GM20000 (cell line): ENCODE data around the gene ZNF865.

Experiments
- DNase-seq: peaks from one replicate; pipeline ENCODE4 v3.0.0; 2012; ENCODE audit warnings: low spot score
- TF ChIP-seq, protein P1 (sequence below): IDR thresholded peaks from 2 replicates; pipeline ENCODE4 v1.5.1; 2012; ENCODE audit warnings: mild to moderate bottlenecking, control low read depth; ENCODE audit errors: extremely low read depth, missing control alignments

The ZNF865 gene

DNA sequence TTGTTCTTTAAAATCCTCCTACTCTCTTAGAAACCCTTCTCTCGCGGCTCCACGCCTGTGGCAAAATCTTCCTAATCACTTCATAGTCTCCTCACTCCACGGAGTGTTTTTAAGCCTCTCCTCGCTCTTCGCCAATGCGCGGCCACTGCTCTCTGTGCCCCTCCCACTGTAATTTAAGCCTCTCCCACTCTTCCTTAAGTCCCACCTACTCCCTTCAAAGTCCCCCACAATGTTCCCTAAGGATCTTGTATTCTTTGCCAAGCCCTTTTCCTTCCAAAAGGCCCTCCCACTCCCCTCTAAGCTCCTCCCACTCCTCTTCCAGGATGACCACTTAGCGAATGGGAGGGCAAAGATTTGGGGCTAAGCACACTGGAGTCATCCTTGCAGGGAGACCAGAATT is 7.4 kb upstream of the ZNF865 start:
- TF ChIP-seq, protein P1, sequence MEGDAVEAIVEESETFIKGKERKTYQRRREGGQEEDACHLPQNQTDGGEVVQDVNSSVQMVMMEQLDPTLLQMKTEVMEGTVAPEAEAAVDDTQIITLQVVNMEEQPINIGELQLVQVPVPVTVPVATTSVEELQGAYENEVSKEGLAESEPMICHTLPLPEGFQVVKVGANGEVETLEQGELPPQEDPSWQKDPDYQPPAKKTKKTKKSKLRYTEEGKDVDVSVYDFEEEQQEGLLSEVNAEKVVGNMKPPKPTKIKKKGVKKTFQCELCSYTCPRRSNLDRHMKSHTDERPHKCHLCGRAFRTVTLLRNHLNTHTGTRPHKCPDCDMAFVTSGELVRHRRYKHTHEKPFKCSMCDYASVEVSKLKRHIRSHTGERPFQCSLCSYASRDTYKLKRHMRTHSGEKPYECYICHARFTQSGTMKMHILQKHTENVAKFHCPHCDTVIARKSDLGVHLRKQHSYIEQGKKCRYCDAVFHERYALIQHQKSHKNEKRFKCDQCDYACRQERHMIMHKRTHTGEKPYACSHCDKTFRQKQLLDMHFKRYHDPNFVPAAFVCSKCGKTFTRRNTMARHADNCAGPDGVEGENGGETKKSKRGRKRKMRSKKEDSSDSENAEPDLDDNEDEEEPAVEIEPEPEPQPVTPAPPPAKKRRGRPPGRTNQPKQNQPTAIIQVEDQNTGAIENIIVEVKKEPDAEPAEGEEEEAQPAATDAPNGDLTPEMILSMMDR, result no peak
- DNase-seq, result no peak

DNA sequence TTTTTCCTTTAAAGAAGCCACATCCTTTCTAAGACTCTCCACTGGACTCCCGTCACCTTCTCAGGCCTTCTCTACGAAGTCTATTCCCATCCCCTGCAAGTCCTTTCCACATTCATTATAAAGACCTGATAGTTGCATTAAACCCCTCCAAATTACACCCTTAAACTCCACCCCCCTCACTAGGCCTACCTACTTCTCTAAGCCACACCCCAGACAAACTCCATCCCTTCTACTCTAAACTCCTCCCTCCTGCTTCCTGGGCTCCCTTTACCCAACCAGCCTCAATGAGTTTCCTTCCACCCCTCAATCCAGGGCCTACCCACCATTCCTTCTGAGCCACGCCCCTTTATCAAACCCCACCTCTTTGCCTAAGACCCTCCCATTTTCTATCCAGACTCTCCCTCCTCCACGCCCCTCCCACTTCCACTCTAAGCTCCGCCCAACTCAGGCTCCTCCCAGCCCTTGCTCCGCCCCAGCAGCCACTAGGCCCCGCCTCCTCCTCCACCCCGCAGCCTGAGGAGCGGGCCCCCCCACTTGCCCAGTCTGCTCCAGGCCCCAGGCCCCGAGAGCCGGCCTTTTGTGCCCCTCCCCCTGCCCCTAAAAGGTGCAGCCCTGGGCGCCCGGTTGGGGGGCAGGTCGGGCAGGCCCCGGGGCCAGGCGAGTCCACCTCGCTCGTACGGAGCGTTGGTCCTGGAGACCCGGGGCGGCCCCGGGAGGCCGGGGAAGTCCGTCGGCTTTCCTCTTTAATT is 6.6 kb upstream of the ZNF865 start:
- TF ChIP-seq, protein P1, result no peak
- peak; percentile 91 for DNase-seq

DNA sequence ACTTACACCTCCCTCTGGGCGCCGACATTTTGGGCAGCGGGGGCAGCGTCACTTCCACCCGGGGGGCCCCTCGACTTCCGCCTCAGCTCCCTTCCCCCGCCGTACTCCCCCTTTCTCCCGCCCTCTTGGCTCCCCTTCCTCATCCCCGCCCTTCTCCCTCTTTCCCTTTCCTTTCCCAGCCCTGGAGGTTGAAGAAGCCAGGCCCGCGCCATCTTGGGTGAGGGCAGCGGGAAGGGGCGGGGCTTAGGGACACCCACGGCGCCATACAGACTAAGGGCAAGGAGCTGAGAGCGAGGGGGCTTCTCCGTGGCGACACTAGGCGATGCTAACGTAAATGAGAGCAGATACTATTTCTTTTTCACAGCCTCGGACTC is 6.0 kb upstream of the ZNF865 start, which contains the start of gene FIZ1:
TSS of gene FIZ1 (minus strand) at position 50 of the 374 bp plus-strand sequence. CDS start 1,652 bp downstream, outside the sequence.
- TF ChIP-seq, protein P1, result no peak
- DNase-seq, result peak; percentile 91

DNA sequence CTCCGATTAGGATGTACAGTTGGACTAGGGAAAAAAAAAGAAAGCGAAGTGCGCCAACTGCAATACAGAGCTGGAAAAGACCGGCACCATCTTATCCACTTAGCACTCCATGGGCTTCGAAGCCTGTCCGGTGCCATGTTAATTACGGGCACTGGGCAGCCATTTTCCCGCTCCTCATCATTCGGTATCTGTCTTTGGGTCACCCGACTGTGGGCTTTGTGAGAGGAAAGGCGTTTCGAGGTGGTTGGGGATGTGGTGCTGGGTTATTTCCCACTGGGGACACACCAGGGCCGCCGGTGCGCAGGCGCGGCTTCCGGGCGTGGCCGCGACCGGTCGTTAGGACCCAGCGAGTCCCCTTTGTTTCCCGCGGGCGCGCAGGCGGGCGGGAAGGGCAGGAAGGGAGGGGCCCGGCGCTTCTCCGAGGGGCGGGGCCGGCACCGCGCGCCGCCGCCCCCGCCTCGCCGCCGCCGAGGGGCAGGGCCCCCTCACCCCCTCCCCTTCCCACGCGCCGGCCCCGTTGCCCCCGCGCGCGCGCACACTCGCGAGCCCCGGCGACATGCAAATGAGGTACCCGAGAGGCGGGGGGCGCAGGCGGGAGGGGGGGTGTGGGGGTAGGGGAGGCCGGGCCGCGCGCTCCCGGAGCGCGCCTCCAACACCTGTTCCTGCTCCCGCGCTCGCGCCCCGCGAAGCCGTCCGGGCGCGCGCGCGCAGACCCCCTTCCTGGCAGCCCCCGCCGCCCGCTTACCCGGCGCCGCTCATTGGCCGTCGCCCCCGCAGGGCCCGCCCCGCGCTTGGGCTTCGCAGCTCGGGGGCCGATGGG is 5.4 kb upstream of the ZNF865 start, which contains the start of gene ZNF524:
TSS of gene ZNF524 (plus strand) at position 447 of the 820 bp plus-strand sequence. CDS start 1,825 bp downstream, outside the sequence.
- DNase-seq, result peak; percentile 94
- TF ChIP-seq, protein P1, result no peak

DNA sequence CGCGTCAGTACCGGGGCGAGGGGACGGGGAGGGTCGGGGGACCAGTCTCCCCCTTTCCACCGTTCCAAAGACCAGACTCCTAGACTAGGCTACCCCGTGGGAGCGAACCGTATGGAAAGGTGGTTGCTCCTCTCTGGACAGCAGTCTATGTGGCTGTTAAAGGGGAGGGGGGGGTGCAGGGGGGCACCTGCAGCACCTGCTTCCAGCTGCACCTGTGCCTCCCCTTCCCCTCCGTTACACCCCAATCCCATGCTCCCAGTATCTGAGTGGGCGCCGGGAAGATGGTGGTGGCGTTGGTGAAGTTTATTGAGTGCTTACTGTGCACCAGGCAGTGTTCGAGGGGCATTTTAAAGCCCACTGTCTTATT is 4.8 kb upstream of the ZNF865 start:
- TF ChIP-seq, protein P1, result no peak

DNA sequence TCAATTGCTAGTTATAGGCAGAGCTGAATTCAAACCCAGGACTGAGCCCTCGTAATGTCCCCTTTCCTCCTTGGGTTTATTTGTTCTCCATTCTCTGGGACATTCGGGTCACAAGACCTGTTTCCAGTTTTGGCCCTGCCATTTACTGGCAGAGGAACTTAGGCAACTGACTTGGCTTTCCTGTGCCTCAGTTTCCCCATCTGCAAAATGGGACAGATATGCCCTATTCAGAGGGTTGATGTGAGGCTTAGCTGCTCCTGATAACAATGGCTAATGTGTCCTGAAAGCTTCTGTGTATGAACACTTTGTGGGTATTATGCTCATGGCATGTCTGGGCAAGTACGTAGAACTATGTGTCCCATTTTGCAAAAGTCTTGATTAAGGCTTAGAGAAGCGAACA is 4.4 kb upstream of the ZNF865 start:
- no peak for DNase-seq
- TF ChIP-seq, protein P1, result no peak

More for the DNA sequence above, 4.8 kb upstream of the ZNF865 start:
- no peak for DNase-seq
